Caki2 (cell line): Measurements from ENCODE around the gene ALCAM. TPM values are rescaled to one million over a fixed set of nuclear protein-coding genes. Genes with fewer than 3 reads are reported as not detected.

Experiments
- DNase-seq: peaks from one replicate; pipeline ENCODE4 v3.0.0-alpha.2; 2015; ENCODE audit warnings: low read depth
- in situ Hi-C: cut with HindIII; loops from 2 replicates; pipeline ENCODE4 v1.10.0; 2016; ENCODE audit warnings: low sequenced_read_pairs, low pct_unique_long_range_greater_than_20kb, mixed read lengths
- total RNA-seq: library from RNA; depleted of rRNA; stranded (reverse); fragments of >200 nt; shearing (Covaris generic); gene quantifications from 2 replicates; pipeline ENCODE4 v1.2.3, GENCODE V29; 2014; ENCODE audit warnings: low replicate concordance

Gene ALCAM
- total RNA-seq, 1 experiment from 2014 or later = 46.9 TPM

DNA sequence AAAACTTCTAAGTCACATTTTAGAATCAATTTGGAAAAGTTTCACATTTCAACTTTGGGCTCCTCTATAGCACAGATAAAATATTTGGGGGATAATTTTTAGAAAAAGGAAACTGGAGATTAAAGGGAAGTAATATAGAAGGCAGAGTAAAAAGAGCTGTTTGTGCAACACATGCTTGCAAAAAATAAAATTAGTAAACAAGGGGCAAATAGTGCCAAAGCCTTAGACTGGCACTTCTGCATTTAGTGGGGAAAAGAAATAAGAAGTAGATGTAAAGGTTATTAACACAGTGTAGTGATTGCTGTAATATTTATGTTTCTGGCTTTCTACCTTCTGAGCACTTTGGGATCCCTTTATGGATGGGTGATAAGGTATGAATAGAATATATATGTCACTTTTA lies 255.5 kb downstream of the ALCAM start:
- in situ Hi-C loops = no loop called here
- no peak for DNase-seq
